ENCODE results near the gene TAS2R8. TPM values are rescaled to one million over a fixed set of nuclear protein-coding genes. Genes with fewer than 3 reads are reported as not detected.

The TAS2R8 gene
- total and polyA plus RNA-seq, 2 experiments from 2014 or later, result 0.45 TPM; not detected in 1

GRCh38 chr12:10783252-10783651 lies 23.8 kb downstream of the TAS2R8 start:
- H3K36me3 ChIP-seq, result no peaks in the 10 kb centered on the region
- H3K9me3 ChIP-seq (ENCODE audit: low read depth), result no peaks in the 10 kb centered on the region
- H3K27ac ChIP-seq, result no peak overlapping the region
- H3K27me3 ChIP-seq, result no peaks in the 10 kb centered on the region
- DNase-seq (ENCODE audit: low read depth in 1 of 2, low spot score in 1 of 2), result no peak
- no peaks in the 10 kb centered on the region for H3K4me1 ChIP-seq (ENCODE audit: low read depth)
- no peak overlapping the region for H3K4me3 ChIP-seq
- TF ChIP-seq CTCF (IDR thresholded peaks at IDR 0.05; ENCODE audit: low read depth, low read length), result no peak

GRCh38 chr12:10779103-10779502 lies 28.0 kb downstream of the TAS2R8 start:
- Histone ChIP-seq H3K4me1 (ENCODE audit: low read depth) (no peaks in the 10 kb centered on the region), H3K27me3 (peaks cover 5% of the 10 kb centered on the region), H3K36me3 (no peaks in the 10 kb centered on the region), H3K4me3 (no peak overlapping the region), H3K9me3 (ENCODE audit: low read depth) (no peaks in the 10 kb centered on the region), H3K27ac (no peak overlapping the region)
- TF ChIP-seq CTCF (IDR thresholded peaks at IDR 0.05; ENCODE audit: low read depth, low read length), result no peak
- DNase-seq (ENCODE audit: low read depth in 1 of 2, low spot score in 1 of 2), result no peak

- Histone ChIP-seq H3K4me3 (no peak overlapping the region), H3K27me3 (peaks cover 39% of the 10 kb centered on the region), H3K4me1 (ENCODE audit: low read depth) (no peaks in the 10 kb centered on the region), H3K27ac (no peak overlapping the region), H3K36me3 (no peaks in the 10 kb centered on the region), H3K9me3 (ENCODE audit: low read depth) (no peaks in the 10 kb centered on the region)
- peak; percentile 21 to 64 for DNase-seq (ENCODE audit: low read depth in 1 of 2, low spot score in 1 of 2)
- TF ChIP-seq CTCF (IDR thresholded peaks at IDR 0.05; ENCODE audit: low read depth, low read length), result peak; percentile 63
Observed at GRCh38 chr12:10771132-10771733, 35.9 kb downstream of the TAS2R8 start.

GRCh38 chr12:10759657-10760056 lies 47.4 kb downstream of the TAS2R8 start:
- peaks cover 7% of the 10 kb centered on the region for H3K27me3 ChIP-seq
- no peak overlapping the region for H3K27ac ChIP-seq
- TF ChIP-seq CTCF (IDR thresholded peaks at IDR 0.05; ENCODE audit: low read depth, low read length), result no peak
- H3K36me3 ChIP-seq, result no peaks in the 10 kb centered on the region
- DNase-seq (ENCODE audit: low read depth in 1 of 2, low spot score in 1 of 2), result no peak
- no peaks in the 10 kb centered on the region for H3K9me3 ChIP-seq (ENCODE audit: low read depth)
- H3K4me3 ChIP-seq, result no peak overlapping the region
- H3K4me1 ChIP-seq (ENCODE audit: low read depth), result no peaks in the 10 kb centered on the region

- H3K4me3 ChIP-seq, result no peak overlapping the region
- H3K9me3 ChIP-seq (ENCODE audit: low read depth), result no peaks in the 10 kb centered on the region
- H3K36me3 ChIP-seq, result no peaks in the 10 kb centered on the region
- H3K27ac ChIP-seq, result no peak overlapping the region
- TF ChIP-seq CTCF (IDR thresholded peaks at IDR 0.05; ENCODE audit: low read depth, low read length), result no peak
- no peak for DNase-seq (ENCODE audit: low read depth in 1 of 2, low spot score in 1 of 2)
- no peaks in the 10 kb centered on the region for H3K4me1 ChIP-seq (ENCODE audit: low read depth)
- peaks cover 3% of the 10 kb centered on the region for H3K27me3 ChIP-seq
Observed at GRCh38 chr12:10756194-10756593, 50.9 kb downstream of the TAS2R8 start.

Other genes with a start within 250 kb of the TAS2R8 start
- 10.8 and 14.2 TPM in 2 replicates for gene MAGOHB, start 193.7 kb downstream of the TAS2R8 start, total RNA-seq
- 39.5 and 57.6 TPM in 2 replicates for gene MAGOHB, start 193.7 kb downstream of the TAS2R8 start, polyA plus RNA-seq
- 0.21 and 0.74 TPM in 2 replicates for gene STYK1, start 133.2 kb downstream of the TAS2R8 start, total RNA-seq
- gene STYK1, start 133.2 kb downstream of the TAS2R8 start, polyA plus RNA-seq, result 0.65 and 2.3 TPM in 2 replicates
- gene YBX3, start 84.0 kb downstream of the TAS2R8 start, total RNA-seq, result 142 and 173 TPM in 2 replicates
- gene YBX3, start 84.0 kb downstream of the TAS2R8 start, polyA plus RNA-seq, result 212 and 278 TPM in 2 replicates
- gene TAS2R7, start 4.7 kb downstream of the TAS2R8 start, total RNA-seq, result not detected in 2 replicates
- gene TAS2R7, start 4.7 kb downstream of the TAS2R8 start, polyA plus RNA-seq, result not detected in 2 replicates
- gene TAS2R9, start 2.9 kb upstream of the TAS2R8 start, total RNA-seq, result 0.21 and 1.8 TPM in 2 replicates
- gene TAS2R9, start 2.9 kb upstream of the TAS2R8 start, polyA plus RNA-seq, result not detected in 2 replicates
- 1.2 and 1.9 TPM in 2 replicates for gene TAS2R10, start 19.1 kb upstream of the TAS2R8 start, total RNA-seq
- gene TAS2R10, start 19.1 kb upstream of the TAS2R8 start, polyA plus RNA-seq, result 0.72 and 1.1 TPM in 2 replicates
- gene PRR4, start 42.2 kb upstream of the TAS2R8 start, total RNA-seq, result 0.67 and 8.8 TPM in 2 replicates
- 5.3 and 7.1 TPM in 2 replicates for gene PRR4, start 42.2 kb upstream of the TAS2R8 start, polyA plus RNA-seq
- 30.2 and 35.0 TPM in 2 replicates for gene PRH1, start 77.0 kb upstream of the TAS2R8 start, total RNA-seq
- 35.3 and 38.6 TPM in 2 replicates for gene PRH1, start 77.0 kb upstream of the TAS2R8 start, polyA plus RNA-seq
- gene TAS2R13, start 102.3 kb upstream of the TAS2R8 start, total RNA-seq, result 0.11 and 0.69 TPM in 2 replicates
- not detected in 2 replicates for gene TAS2R13, start 102.3 kb upstream of the TAS2R8 start, polyA plus RNA-seq
- not detected in 2 replicates for gene PRH2, start 122.0 kb upstream of the TAS2R8 start, total RNA-seq
- gene PRH2, start 122.0 kb upstream of the TAS2R8 start, polyA plus RNA-seq, result 0.43 and 2.1 TPM in 2 replicates
- gene TAS2R14, start 132.0 kb upstream of the TAS2R8 start, total RNA-seq, result 1.2 and 3.2 TPM in 2 replicates
- gene TAS2R14, start 132.0 kb upstream of the TAS2R8 start, polyA plus RNA-seq, result 1.0 and 3.0 TPM in 2 replicates
- gene TAS2R50, start 179.6 kb upstream of the TAS2R8 start, total RNA-seq, result 1.1 and 1.9 TPM in 2 replicates
- gene TAS2R50, start 179.6 kb upstream of the TAS2R8 start, polyA plus RNA-seq, result 0.23 TPM in 1 of 2 replicates, not detected in the other
- 0.49 and 3.6 TPM in 2 replicates for gene TAS2R20, start 191.0 kb upstream of the TAS2R8 start, total RNA-seq
- 0.25 and 0.61 TPM in 2 replicates for gene TAS2R20, start 191.0 kb upstream of the TAS2R8 start, polyA plus RNA-seq
- 1.8 and 3.5 TPM in 2 replicates for gene TAS2R19, start 215.3 kb upstream of the TAS2R8 start, total RNA-seq
- not detected in 2 replicates for gene TAS2R19, start 215.3 kb upstream of the TAS2R8 start, polyA plus RNA-seq
- gene TAS2R31, start 224.1 kb upstream of the TAS2R8 start, total RNA-seq, result 1.3 and 3.0 TPM in 2 replicates
- 0.29 and 0.62 TPM in 2 replicates for gene TAS2R31, start 224.1 kb upstream of the TAS2R8 start, polyA plus RNA-seq

Measured in cardiac muscle cell (in vitro differentiated cells and primary cell).